GM19240 (cell line): ENCODE data around the gene PIP4K2B.
A peak's percentile ranks its signal among the peaks of the same experiment; 100 is the strongest.
"Not testable (repeated sequence)": the region's sequence is repeated elsewhere in the genome, so short reads cannot be mapped to it uniquely, and the experiment has no call there.

Experiments used
- DNase-seq: peaks from one replicate; pipeline ENCODE4 v3.0.0; 2011; ENCODE audit warnings: low spot score; ENCODE audit not compliant: insufficient read length

Gene PIP4K2B

GRCh38 chr17:38730526-38731379, 68.6 kb downstream of the PIP4K2B start:
- no peak for DNase-seq

- peak; percentile 95 for DNase-seq
These were observed 69.3 kb downstream of the PIP4K2B start, which contains the start of gene CISD3 for GRCh38 chr17:38729886-38730525. Gene CISD3 (plus strand): TSS chr17:38730341. CDS start chr17:38730359, 18 bp downstream.

- no peak for DNase-seq
These were observed 69.9 kb downstream of the PIP4K2B start for GRCh38 chr17:38729368-38729885.

- DNase-seq: peak; percentile 45
These were observed 71.0 kb downstream of the PIP4K2B start for GRCh38 chr17:38728290-38728831.

GRCh38 chr17:38727736-38728135, 71.6 kb downstream of the PIP4K2B start:
- DNase-seq: no peak

- not testable (repeated sequence) for DNase-seq
These were observed 73.2 kb downstream of the PIP4K2B start for GRCh38 chr17:38726145-38726544.

GRCh38 chr17:38725066-38725465, 74.3 kb downstream of the PIP4K2B start:
- no peak for DNase-seq

- DNase-seq: no peak
These were observed 74.9 kb downstream of the PIP4K2B start for GRCh38 chr17:38724337-38724988.

- no peak for DNase-seq
These were observed 77.6 kb downstream of the PIP4K2B start for GRCh38 chr17:38721802-38722201.

GRCh38 chr17:38720941-38721340, 78.4 kb downstream of the PIP4K2B start:
- no peak for DNase-seq

GRCh38 chr17:38719943-38720641, 79.3 kb downstream of the PIP4K2B start:
- no peak for DNase-seq

- no peak for DNase-seq
These were observed 79.9 kb downstream of the PIP4K2B start for GRCh38 chr17:38719289-38719942.

GRCh38 chr17:38717139-38717745, 82.1 kb downstream of the PIP4K2B start:
- no peak for DNase-seq

- no peak for DNase-seq
These were observed 82.9 kb downstream of the PIP4K2B start for GRCh38 chr17:38716368-38717005.
